ENCODE data around the gene SLC3A2. TPM values are rescaled to one million over a fixed set of nuclear protein-coding genes. Genes with fewer than 3 reads are reported as not detected.

SLC3A2 gene
- total and polyA plus RNA-seq, 2 of the 13 experiments (the other 11 are each of a cell fraction or from before 2014, with no cell fraction given), result 213 to 226 TPM

DNA sequence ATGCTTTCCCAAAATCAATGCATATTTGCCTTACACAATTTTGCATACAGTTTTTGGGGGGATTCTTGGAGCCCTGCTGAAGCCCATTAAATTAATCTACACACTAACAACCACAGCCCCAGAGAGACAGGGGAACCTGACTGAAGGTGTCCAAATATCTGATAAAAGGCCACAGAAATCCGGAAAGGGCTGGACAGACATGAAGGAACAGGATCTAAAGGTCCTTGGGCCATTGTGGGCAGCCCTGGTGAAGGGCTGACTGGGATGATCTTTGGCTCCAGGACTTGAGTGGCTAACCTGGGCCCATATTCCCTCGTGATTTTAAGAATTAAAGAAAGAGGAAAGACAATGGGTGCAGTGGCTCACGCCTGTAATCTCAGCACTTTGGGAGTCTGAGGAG is 34.5 kb upstream of the SLC3A2 start (continued):
- TF ChIP-seq ZNF678 (CRISPR knock-in tag; IDR thresholded peaks at IDR 0.05), result no peak
- no peak for TF ChIP-seq SALL2 (CRISPR knock-in tag; IDR thresholded peaks at IDR 0.05)
- TF ChIP-seq EEA1 (CRISPR knock-in tag; IDR thresholded peaks at IDR 0.05; ENCODE audit: borderline replicate concordance), result no peak
- no peak for TF ChIP-seq ZNF264 (CRISPR knock-in tag; IDR thresholded peaks at IDR 0.05)
- TF ChIP-seq, protein P1, sequence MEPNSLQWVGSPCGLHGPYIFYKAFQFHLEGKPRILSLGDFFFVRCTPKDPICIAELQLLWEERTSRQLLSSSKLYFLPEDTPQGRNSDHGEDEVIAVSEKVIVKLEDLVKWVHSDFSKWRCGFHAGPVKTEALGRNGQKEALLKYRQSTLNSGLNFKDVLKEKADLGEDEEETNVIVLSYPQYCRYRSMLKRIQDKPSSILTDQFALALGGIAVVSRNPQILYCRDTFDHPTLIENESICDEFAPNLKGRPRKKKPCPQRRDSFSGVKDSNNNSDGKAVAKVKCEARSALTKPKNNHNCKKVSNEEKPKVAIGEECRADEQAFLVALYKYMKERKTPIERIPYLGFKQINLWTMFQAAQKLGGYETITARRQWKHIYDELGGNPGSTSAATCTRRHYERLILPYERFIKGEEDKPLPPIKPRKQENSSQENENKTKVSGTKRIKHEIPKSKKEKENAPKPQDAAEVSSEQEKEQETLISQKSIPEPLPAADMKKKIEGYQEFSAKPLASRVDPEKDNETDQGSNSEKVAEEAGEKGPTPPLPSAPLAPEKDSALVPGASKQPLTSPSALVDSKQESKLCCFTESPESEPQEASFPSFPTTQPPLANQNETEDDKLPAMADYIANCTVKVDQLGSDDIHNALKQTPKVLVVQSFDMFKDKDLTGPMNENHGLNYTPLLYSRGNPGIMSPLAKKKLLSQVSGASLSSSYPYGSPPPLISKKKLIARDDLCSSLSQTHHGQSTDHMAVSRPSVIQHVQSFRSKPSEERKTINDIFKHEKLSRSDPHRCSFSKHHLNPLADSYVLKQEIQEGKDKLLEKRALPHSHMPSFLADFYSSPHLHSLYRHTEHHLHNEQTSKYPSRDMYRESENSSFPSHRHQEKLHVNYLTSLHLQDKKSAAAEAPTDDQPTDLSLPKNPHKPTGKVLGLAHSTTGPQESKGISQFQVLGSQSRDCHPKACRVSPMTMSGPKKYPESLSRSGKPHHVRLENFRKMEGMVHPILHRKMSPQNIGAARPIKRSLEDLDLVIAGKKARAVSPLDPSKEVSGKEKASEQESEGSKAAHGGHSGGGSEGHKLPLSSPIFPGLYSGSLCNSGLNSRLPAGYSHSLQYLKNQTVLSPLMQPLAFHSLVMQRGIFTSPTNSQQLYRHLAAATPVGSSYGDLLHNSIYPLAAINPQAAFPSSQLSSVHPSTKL (CRISPR knock-in tag; IDR thresholded peaks at IDR 0.05), result peak; percentile 32; the same call in 1 of the 2 replicates
- peak; percentile 74 for TF ChIP-seq CEBPG (CRISPR knock-in tag; IDR thresholded peaks at IDR 0.05)
- TF ChIP-seq ZNF670 (CRISPR knock-in tag; IDR thresholded peaks at IDR 0.05; ENCODE audit: borderline replicate concordance), result no peak
- no peak for TF ChIP-seq ZNF431 (CRISPR knock-in tag; IDR thresholded peaks at IDR 0.05; ENCODE audit: borderline replicate concordance, low read depth)
- TF ChIP-seq ZMYM3 (CRISPR knock-in tag; IDR thresholded peaks at IDR 0.05), result 0 out of 2 replicates have a peak, but pooled peaks have one; percentile 12
- TF ChIP-seq HNF4A (CRISPR knock-in tag; IDR thresholded peaks at IDR 0.05), result peak; percentile 82
- no peak for TF ChIP-seq SMARCE1 (IDR thresholded peaks at IDR 0.05; ENCODE audit: borderline replicate concordance)
- TF ChIP-seq SOX13 (IDR thresholded peaks at IDR 0.05), result no peak
- TF ChIP-seq SOX13 (CRISPR knock-in tag; conservative IDR thresholded peaks at IDR 0.05 in 1 of 2, IDR thresholded peaks at IDR 0.05 in 1 of 2), result peak in 1 of 2 experiments; percentile 32; a peak in 1 of 4 replicates
- TF ChIP-seq, protein P2, sequence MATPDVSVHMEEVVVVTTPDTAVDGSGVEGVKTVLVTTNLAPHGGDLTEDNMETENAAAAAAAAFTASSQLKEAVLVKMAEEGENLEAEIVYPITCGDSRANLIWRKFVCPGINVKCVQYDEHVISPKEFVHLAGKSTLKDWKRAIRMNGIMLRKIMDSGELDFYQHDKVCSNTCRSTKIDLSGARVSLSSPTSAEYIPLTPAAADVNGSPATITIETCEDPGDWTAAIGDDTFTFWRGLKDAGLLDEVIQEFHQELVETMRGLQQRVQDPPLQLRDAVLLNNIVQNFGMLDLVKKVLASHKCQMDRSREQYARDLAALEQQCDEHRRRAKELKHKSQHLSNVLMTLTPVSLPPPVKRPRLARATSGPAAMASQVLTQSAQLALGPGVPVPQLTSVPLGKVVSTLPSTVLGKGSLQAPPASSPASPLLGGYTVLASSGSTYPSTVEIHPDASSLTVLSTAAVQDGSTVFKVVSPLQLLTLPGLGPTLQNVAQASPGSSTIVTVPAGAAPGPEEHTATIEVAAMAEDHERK (CRISPR knock-in tag; IDR thresholded peaks at IDR 0.05; ENCODE audit: low read depth), result no peak
- TF ChIP-seq NONO (IDR thresholded peaks at IDR 0.05), result no peak
- TF ChIP-seq NONO (CRISPR knock-in tag; conservative IDR thresholded peaks at IDR 0.05), result no peak
- peak; percentile 44; the same call in 1 of the 2 replicates for TF ChIP-seq MED1 (CRISPR knock-in tag; IDR thresholded peaks at IDR 0.05)
- no peak for TF ChIP-seq ARNT2 (CRISPR knock-in tag; IDR thresholded peaks at IDR 0.05; ENCODE audit: low read depth)
